IMR-90 (cell line): ENCODE data around the gene ADAMTS10. TPM values are rescaled to one million over a fixed set of nuclear protein-coding genes. Genes with fewer than 3 reads are reported as not detected.

Experiments
- ATAC-seq: fragments of 200-7000 bp; cut with Tn5 transposase; 2 replicates; pipeline ENCODE4 v1.9.1; 2020; ENCODE audit warnings: low read depth, mild to moderate bottlenecking, moderate library complexity
- BruUV-seq: library from RNA; stranded (reverse); fragments of 400-500 nt; replicated peaks from 2 replicates; lab custom pipeline; 2021; lab: Mats Ljungman, UMichigan
- CTCF ChIA-PET: fragments of 300-600 bp; formaldehyde crosslinking; extraction: SDS; loops from one replicate; lab custom pipeline; 2021; ENCODE audit warnings: antibody characterized with exemption; lab: Yijun Ruan, JAX
- POLR2A ChIA-PET: fragments of 300-600 bp; sonication (Branson Sonifier 250); formaldehyde crosslinking; loops from one replicate; lab custom pipeline; 2022; ENCODE audit warnings: antibody characterized with exemption; ENCODE audit not compliant: unreplicated experiment; lab: Charles Lee
- DNase-seq: peaks from one replicate; pipeline ENCODE4 v3.0.0; 2013
- H2AFZ ChIP-seq: replicated peaks from 2 replicates; pipeline ENCODE3; 2013; ENCODE audit warnings: low read length, mild to moderate bottlenecking; ENCODE audit not compliant: poor library complexity
- H2AK5ac ChIP-seq: 2 replicates; pipeline ENCODE4 v1.6.1; 2013; ENCODE audit warnings: low read depth, low read length, inconsistent platforms
- H2AK9ac ChIP-seq: replicated peaks from 2 replicates; pipeline ENCODE3; 2013; ENCODE audit warnings: mild to moderate bottlenecking, low read depth, low read length, moderate library complexity; ENCODE audit not compliant: poor library complexity
- H2BK120ac ChIP-seq: 2 replicates; pipeline ENCODE4 v1.6.1; 2013; ENCODE audit warnings: low read depth, low read length, inconsistent platforms
- H2BK15ac ChIP-seq: 3 replicates; pipeline ENCODE4 v1.6.1; 2013; ENCODE audit warnings: low read depth, low read length, inconsistent platforms
- H2BK20ac ChIP-seq: 2 replicates; pipeline ENCODE4 v1.6.1; 2013; ENCODE audit warnings: low read depth, mild to moderate bottlenecking, inconsistent platforms, low read length, moderate library complexity
- H2BK5ac ChIP-seq: 2 replicates; pipeline ENCODE4 v1.6.1; 2013; ENCODE audit warnings: mild to moderate bottlenecking, low read depth, low read length, inconsistent platforms; ENCODE audit not compliant: poor library complexity, severe bottlenecking
- H3K14ac ChIP-seq: replicated peaks from 2 replicates; pipeline ENCODE4 v1.6.1; 2013; ENCODE audit warnings: low read depth, low read length, inconsistent platforms
- H3K18ac ChIP-seq: 2 replicates; pipeline ENCODE4 v1.6.1; 2013; ENCODE audit warnings: low read depth, low read length, control low read depth
- H3K23ac ChIP-seq: 2 replicates; pipeline ENCODE4 v1.6.1; 2013; ENCODE audit warnings: low read depth, low read length, inconsistent platforms
- H3K27ac ChIP-seq: 2 replicates; pipeline ENCODE4 v1.5.1; 2013; ENCODE audit warnings: mild to moderate bottlenecking, control low read depth, low read length; ENCODE audit not compliant: insufficient read depth
- H3K27me3 ChIP-seq: 2 replicates; pipeline ENCODE4 v1.6.1; 2013; ENCODE audit warnings: low read length; ENCODE audit not compliant: control insufficient read depth, insufficient read depth
- H3K36me3 ChIP-seq: 2 replicates; pipeline ENCODE4 v1.6.1; 2013; ENCODE audit warnings: low read length, mixed read lengths; ENCODE audit not compliant: control insufficient read depth, insufficient read depth
- H3K4ac ChIP-seq: 2 replicates; pipeline ENCODE4 v1.6.1; 2013; ENCODE audit warnings: low read depth, low read length, inconsistent platforms
- H3K4me1 ChIP-seq: 2 replicates; pipeline ENCODE4 v1.6.1; 2013; ENCODE audit warnings: low read length, mixed read lengths; ENCODE audit not compliant: control insufficient read depth, insufficient read depth
- H3K4me2 ChIP-seq: 2 replicates; pipeline ENCODE4 v1.6.1; 2013; ENCODE audit warnings: low read depth, mild to moderate bottlenecking, control low read depth, low read length, moderate library complexity
- H3K4me3 ChIP-seq: 2 replicates; pipeline ENCODE4 v1.5.1; 2013; ENCODE audit warnings: low read depth, mild to moderate bottlenecking, control low read depth, low read length, moderate library complexity; ENCODE audit not compliant: insufficient read depth
- H3K56ac ChIP-seq: 2 replicates; pipeline ENCODE4 v1.6.1; 2013; ENCODE audit warnings: low read length, inconsistent platforms; ENCODE audit not compliant: insufficient read depth; ENCODE audit errors: extremely low read depth
- H3K79me1 ChIP-seq, 2 experiments: 2 replicates each; pipeline ENCODE4 v1.6.1; 2013; ENCODE audit warnings: low read length in 2 of 2, inconsistent platforms in 1 of 2, low read depth in 1 of 2
- H3K9ac ChIP-seq: 2 replicates; pipeline ENCODE4 v1.6.1; 2013; ENCODE audit warnings: low read depth, low read length, control low read depth
- H3K9me1 ChIP-seq: 2 replicates; pipeline ENCODE4 v1.6.1; 2013; ENCODE audit warnings: low read length, inconsistent platforms; ENCODE audit not compliant: insufficient read depth
- H3K9me3 ChIP-seq: 2 replicates; pipeline ENCODE4 v1.6.1; 2013; ENCODE audit warnings: low read length; ENCODE audit not compliant: control insufficient read depth, insufficient read depth
- H4K20me1 ChIP-seq: 2 replicates; pipeline ENCODE4 v1.6.1; 2013; ENCODE audit warnings: low read length, inconsistent platforms; ENCODE audit not compliant: insufficient read depth
- H4K5ac ChIP-seq: 2 replicates; pipeline ENCODE4 v1.6.1; 2013; ENCODE audit warnings: mild to moderate bottlenecking, low read depth, low read length, control low read depth
- H4K8ac ChIP-seq, 2 experiments: 2 replicates each; pipeline ENCODE4 v1.6.1; 2013; ENCODE audit warnings: low read depth in 2 of 2, low read length in 2 of 2, control low read depth in 1 of 2, inconsistent platforms in 1 of 2
- H4K91ac ChIP-seq: 2 replicates; pipeline ENCODE4 v1.6.1; 2013; ENCODE audit warnings: low read depth, low read length, inconsistent platforms; ENCODE audit not compliant: insufficient read depth
- BHLHE40 ChIP-seq: fragments of 150-350 bp; IDR thresholded peaks from 2 replicates; pipeline ENCODE4 v1.6.1; 2016; ENCODE audit warnings: mild to moderate bottlenecking, low read depth, low read length
- CEBPB ChIP-seq: IDR thresholded peaks from 2 replicates; pipeline ENCODE4 v1.6.1; 2012; ENCODE audit warnings: low read depth, low read length, improper control_type of control experiment
- CHD1 ChIP-seq: IDR thresholded peaks from 2 replicates; pipeline ENCODE4 v1.6.1; 2012; ENCODE audit warnings: low read depth, low read length, improper control_type of control experiment
- CTCF ChIP-seq: conservative IDR thresholded peaks from 2 replicates; pipeline ENCODE4 v1.5.1; 2012; ENCODE audit warnings: mild to moderate bottlenecking, low read depth, low read length, improper control_type of control experiment
- MAFK ChIP-seq: IDR thresholded peaks from 2 replicates; pipeline ENCODE4 v1.6.1; 2012; ENCODE audit warnings: low read depth, low read length, improper control_type of control experiment
- MAZ ChIP-seq: IDR thresholded peaks from 2 replicates; pipeline ENCODE4 v1.6.1; 2012; ENCODE audit warnings: low read depth, mild to moderate bottlenecking, low read length, improper control_type of control experiment, moderate library complexity, borderline replicate concordance
- MXI1 ChIP-seq: IDR thresholded peaks from 2 replicates; pipeline ENCODE4 v1.6.1; 2012; ENCODE audit warnings: low read depth, mild to moderate bottlenecking, low read length, moderate library complexity, borderline replicate concordance
- NFE2L2 ChIP-seq: fragments of 150-350 bp; IDR thresholded peaks from 2 replicates; pipeline ENCODE4 v1.6.1; 2016; ENCODE audit warnings: low read depth, mild to moderate bottlenecking, low read length
- POLR2A ChIP-seq: IDR thresholded peaks from 2 replicates; pipeline ENCODE4 v1.6.1; 2012; ENCODE audit warnings: mild to moderate bottlenecking, low read depth, low read length
- RAD21 ChIP-seq: IDR thresholded peaks from 2 replicates; pipeline ENCODE4 v1.6.1; 2012; ENCODE audit warnings: low read length, improper control_type of control experiment
- RCOR1 ChIP-seq: IDR thresholded peaks from 2 replicates; pipeline ENCODE4 v1.6.1; 2012; ENCODE audit warnings: mild to moderate bottlenecking, low read length, improper control_type of control experiment; ENCODE audit not compliant: insufficient replicate concordance
- SMC3 ChIP-seq: fragments of 150-350 bp; IDR thresholded peaks from 2 replicates; pipeline ENCODE4 v1.6.1; 2016; ENCODE audit warnings: low read depth, mild to moderate bottlenecking, antibody characterized with exemption, low read length, moderate library complexity
- WGBS, 2 experiments: methylation state at CpG; one replicate each; pipeline versions ENCODE4 v1.1.5 to v1.1.7; 2013; ENCODE audit warnings: missing lambda C conversion rate in 2 of 2; ENCODE audit not compliant: insufficient read length in 1 of 2; ENCODE audit errors: extremely low coverage in 2 of 2; 5-methylcytosine and 5-hydroxymethylcytosine counted together
- dilution Hi-C: fragments of 300-500 bp; cut with HindIII; formaldehyde crosslinking; loops from one replicate; pipeline ENCODE4 v1.14.3; 2018; ENCODE audit warnings: low sequenced_read_pairs; ENCODE audit not compliant: unreplicated experiment
- in situ Hi-C: fragments of 300-500 bp; cut with MboI; formaldehyde crosslinking; loops from 3 replicates; pipeline ENCODE4 v1.14.3; 2019; ENCODE audit warnings: low sequenced_read_pairs, inconsistent platforms, mixed read lengths
- intact Hi-C: fragments of 100-400 bp; cut with micrococcal nuclease; formaldehyde crosslinking; loops from 2 replicates; pipeline ENCODE4 v1.10.0; 2022
- polyA plus RNA-seq, 3 experiments: library from polyadenylated mRNA; depleted of rRNA; stranded (reverse); fragments of >200 nt; gene quantifications; 2 replicates each; pipeline ENCODE4 v1.2.3, GENCODE V29; 2012; ENCODE audit warnings: low replicate concordance in 1 of 3
- total RNA-seq: library from RNA; depleted of rRNA; stranded (reverse); fragments of >200 nt; gene quantifications from 2 replicates; pipeline ENCODE4 v1.2.3, GENCODE V29; 2012

Gene ADAMTS10
- total and polyA plus RNA-seq, 2 of the 4 experiments (the other 2 are of a cell fraction), result 3.4 to 11.5 TPM

- BruUV-seq, result no TSS peak
- H3K4me2 ChIP-seq, result no peak overlapping the region
- 0 out of 2 replicates have a peak overlapping the region, but pooled peaks have one; percentile 9 for H2AK5ac ChIP-seq
- H2BK120ac ChIP-seq, result no peak overlapping the region
- H4K20me1 ChIP-seq, result no peaks in the 10 kb centered on the region
- H3K27ac ChIP-seq, result no peak overlapping the region
- H4K5ac ChIP-seq, result no peak overlapping the region
- H3K9me3 ChIP-seq, result no peaks in the 10 kb centered on the region
- ChIA-PET POLR2A (no interaction called here), CTCF (no interaction called here)
- no peak overlapping the region for H4K91ac ChIP-seq
- H3K4me3 ChIP-seq, result no peak overlapping the region
- H3K36me3 ChIP-seq, result no peaks in the 10 kb centered on the region
- no peak overlapping the region for H2BK5ac ChIP-seq
- H3K27me3 ChIP-seq, result no peaks in the 10 kb centered on the region
- DNase-seq (no peak), ATAC-seq (peak; percentile 19; the same call in 1 of the 2 replicates)
- 54% methylated on average over 3 of the region's 6 CpGs; no CpG with 5 or more reads in 1 of the 2 experiments for WGBS, 2 experiments
- H3K18ac ChIP-seq, result no peak overlapping the region
- no peak overlapping the region for H3K4ac ChIP-seq
- intact Hi-C loops (no loop called here), dilution Hi-C loops (no loop called here), in situ Hi-C loops (no loop called here)
- H3K4me1 ChIP-seq, result no peaks in the 10 kb centered on the region
- H3K56ac ChIP-seq, result no peak overlapping the region
- no peak overlapping the region for H4K8ac ChIP-seq
- H2BK15ac ChIP-seq, result no peak overlapping the region
- H3K9me1 ChIP-seq, result no peaks in the 10 kb centered on the region; the same call in 1 of the 2 replicates
- no peaks in the 10 kb centered on the region for H3K79me1 ChIP-seq
- no peak overlapping the region for H2AFZ ChIP-seq
- H2BK20ac ChIP-seq, result no peak overlapping the region
- no peak overlapping the region; the same call in 1 of the 2 replicates for H3K23ac ChIP-seq
- no peak overlapping the region for H3K14ac ChIP-seq
- H3K9ac ChIP-seq, result no peak overlapping the region
- no peak overlapping the region for H2AK9ac ChIP-seq
- TF ChIP-seq MXI1 (no peak), CEBPB (no peak), RAD21 (no peak), CHD1 (no peak), MAFK (no peak), BHLHE40 (no peak), MAZ (no peak), CTCF (no peak), POLR2A (no peak), SMC3 (no peak), NFE2L2 (no peak), RCOR1 (no peak)
Measured at GRCh38 chr19:8557642-8558238, 52.8 kb downstream of the ADAMTS10 start.
